HG03175 (cell line): ENCODE measurements around the gene FANCC.

ENCODE experiments used
- ATAC-seq: cut with Tn5 transposase; IDR thresholded peaks from one replicate; pipeline ENCODE4 v1.9.1; 2021; ENCODE audit warnings: mild to moderate bottlenecking, moderate library complexity; ENCODE audit not compliant: unreplicated experiment

FANCC gene

DNA sequence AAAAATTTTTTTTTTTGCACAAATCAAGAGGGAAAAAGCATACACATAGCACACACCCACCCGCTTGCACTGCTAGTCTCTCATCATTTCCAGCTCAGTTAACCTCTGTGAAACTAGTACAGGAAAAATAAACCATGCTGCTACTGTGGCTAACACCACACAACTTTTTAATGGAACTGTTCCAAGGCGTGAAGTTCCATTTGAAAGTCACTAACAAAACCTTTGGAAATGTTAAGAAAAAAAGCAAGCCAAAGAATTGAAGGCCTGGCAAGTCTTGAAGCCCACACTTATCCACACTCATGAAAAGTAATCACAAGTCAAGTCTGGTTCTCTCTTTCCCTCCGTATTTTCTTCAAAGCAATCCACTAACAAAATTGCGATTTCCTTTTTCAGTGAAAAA, 116.3 kb downstream of the FANCC start:
- no peak for ATAC-seq

- no peak for ATAC-seq
These were observed 119.7 kb downstream of the FANCC start for GRCh38 chr9:95197692-95198271.

- no peak for ATAC-seq
These were observed 124.0 kb downstream of the FANCC start for GRCh38 chr9:95193480-95193879.

GRCh38 chr9:95193067-95193466, 124.4 kb downstream of the FANCC start:
- ATAC-seq: no peak

DNA sequence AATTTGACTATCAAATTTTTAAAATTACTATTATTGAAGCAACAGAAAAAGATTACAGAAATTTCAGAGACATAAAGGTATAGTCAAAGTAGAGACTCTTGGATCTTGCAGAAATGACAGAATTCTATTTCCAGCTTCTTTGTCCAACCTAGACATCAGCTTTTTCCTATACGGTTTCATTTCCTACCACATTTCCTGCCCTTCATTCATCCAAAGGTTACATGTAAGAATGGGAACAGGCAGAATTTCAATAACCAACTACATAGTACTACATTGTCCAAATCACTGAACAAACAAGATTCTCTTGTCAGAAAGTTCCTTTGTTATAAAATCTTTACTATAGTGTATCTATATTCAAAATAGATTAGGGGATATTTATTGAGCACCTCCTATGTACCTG, 124.9 kb downstream of the FANCC start:
- no peak for ATAC-seq

- no peak for ATAC-seq
These were observed 127.1 kb downstream of the FANCC start for GRCh38 chr9:95190413-95190812.

GRCh38 chr9:95189251-95190098, 128.0 kb downstream of the FANCC start:
- ATAC-seq: no peak

GRCh38 chr9:95188459-95188858, 129.1 kb downstream of the FANCC start:
- ATAC-seq: no peak

DNA sequence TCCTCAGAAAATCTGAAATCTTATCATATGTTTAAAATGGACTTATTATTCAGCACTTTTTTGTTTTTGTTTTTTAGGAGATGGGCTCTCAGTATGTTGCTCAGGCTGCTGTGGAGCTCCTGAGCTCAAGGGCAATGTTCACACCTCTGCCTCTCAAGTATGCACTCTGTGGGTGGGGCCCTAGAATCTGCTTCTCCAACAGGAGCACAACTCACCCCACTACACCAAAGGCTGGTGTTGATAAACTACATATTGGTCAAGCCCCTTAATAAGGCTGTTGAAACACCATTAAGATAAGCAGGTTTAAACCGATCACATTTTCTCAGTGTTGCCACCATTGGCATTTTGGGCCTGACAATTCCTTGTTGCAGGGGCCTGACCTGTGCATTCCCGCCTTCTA, 131.6 kb downstream of the FANCC start:
- ATAC-seq: no peak

GRCh38 chr9:95182854-95183563, 134.5 kb downstream of the FANCC start:
- no peak for ATAC-seq

DNA sequence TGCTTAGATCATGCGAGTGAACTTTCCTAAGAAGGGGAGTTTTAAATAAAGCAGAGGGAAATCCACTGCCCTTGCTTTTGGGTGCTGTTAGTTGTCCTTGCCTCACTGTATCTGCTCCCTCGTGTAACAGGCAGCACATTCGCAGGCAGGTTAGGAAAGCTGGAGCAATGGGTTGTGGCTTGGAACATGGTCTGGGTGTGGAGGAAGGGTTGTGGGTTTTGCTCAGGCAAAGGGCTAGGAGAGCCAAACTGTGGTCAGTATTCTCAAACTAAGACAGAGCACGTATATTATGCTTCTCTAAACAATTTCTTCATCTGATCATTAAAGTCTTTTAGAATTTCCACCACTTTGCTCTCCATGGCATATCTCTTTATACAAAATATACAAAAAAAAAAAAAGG, 135.7 kb downstream of the FANCC start:
- ATAC-seq: no peak

- ATAC-seq: no peak
These were observed 136.2 kb downstream of the FANCC start for GRCh38 chr9:95181226-95181818.

DNA sequence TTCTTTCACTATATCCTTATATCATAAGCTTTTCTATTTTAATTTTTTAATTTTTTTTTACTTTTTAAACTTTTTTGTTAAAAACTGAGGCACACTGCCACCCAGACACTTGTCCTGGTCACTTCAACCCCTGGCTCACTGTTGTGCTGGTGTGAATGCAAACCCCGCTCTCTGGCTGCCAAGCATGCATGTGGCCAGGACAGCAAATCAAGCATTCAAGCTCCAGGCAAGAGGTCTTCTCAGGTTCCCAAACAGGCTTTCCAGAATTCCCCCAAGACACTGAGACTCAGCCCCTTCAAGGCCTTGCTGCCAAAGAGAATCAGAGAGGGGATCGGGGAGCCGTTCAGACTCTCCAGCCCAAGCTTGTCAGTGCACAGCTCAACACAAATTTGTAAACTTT, 139.9 kb downstream of the FANCC start:
- ATAC-seq: no peak

GRCh38 chr9:95176755-95177319, 140.7 kb downstream of the FANCC start:
- ATAC-seq: no peak

DNA sequence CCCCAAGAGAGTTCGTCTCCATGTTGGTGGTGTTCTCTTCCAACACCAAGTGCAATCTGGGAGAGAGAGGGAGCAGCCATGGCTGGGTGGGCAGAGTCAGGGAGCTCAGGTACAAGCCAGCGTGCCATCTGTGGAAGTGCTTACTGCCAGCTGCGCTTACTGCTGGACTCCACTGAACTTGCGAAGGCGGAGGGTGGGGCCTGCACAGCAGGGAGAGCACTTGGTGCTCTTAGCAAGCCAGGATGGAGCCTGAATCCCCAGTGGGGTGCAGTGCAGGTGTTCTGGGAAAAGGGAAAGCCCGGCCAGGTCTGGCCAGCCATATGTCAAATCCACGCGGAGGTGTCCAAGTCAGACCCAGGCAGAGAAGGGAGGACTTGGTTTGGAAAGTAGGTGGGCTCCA, 142.0 kb downstream of the FANCC start:
- ATAC-seq: no peak

- ATAC-seq: no peak
These were observed 143.5 kb downstream of the FANCC start for GRCh38 chr9:95174038-95174437.

DNA sequence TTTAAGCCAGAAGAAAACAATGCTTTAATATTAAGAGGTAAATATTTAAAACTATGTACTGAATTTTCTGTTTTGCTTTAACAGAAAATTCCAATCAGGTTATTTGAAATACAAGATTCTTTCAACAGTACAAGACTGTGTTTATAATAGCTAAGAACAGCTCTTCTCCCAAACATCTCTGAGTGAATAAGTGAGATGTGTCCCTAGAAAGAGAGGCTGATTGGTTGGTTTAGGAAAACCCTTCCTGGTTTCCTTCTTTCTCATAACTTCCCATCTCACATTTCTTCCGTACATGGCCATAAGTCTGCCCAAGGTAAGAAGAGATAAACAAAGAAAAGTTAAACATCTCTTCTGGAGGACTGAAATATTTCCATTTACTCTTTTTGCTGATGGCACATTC, 145.9 kb downstream of the FANCC start:
- ATAC-seq: no peak

DNA sequence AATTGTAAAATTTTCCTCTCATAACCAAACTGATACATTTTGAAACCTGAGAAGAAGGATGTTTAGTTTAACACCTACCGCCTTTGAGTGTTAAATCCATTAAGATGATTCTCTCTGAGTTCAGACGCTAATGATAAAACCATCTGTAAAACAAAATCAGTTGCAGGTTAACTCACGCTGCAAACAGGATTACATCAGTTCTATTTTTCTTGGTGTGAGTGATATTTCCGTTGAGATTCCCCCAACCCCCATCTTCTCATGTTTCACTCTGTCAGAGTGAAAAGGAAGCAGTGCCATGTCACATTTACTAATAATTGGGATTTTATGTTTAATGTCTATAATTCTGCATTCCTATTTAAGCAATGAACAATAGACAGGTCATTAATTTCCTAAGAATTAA, 146.5 kb downstream of the FANCC start:
- ATAC-seq: no peak

GRCh38 chr9:95167998-95168397, 149.5 kb downstream of the FANCC start:
- ATAC-seq: no peak

DNA sequence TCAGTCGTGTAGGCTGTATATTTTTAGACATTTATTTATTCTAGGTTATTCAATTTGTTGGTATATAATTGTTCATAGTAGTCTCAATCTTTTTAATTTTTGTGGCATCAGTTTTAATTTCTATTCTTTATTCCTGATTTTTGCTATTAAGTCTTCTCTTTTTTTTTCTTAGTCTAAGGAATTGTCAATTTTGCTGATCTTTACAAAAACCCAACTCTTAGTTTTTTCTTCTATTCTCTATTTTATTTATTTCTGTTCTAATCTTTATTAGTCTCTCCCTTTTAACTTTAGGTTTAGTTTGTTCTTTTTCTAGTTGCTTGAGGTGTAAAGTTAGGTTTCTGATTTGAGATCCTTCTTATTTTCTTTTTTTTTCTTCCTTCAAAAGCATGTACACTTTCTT, 152.5 kb downstream of the FANCC start:
- ATAC-seq: no peak

- no peak for ATAC-seq
These were observed 159.9 kb downstream of the FANCC start for GRCh38 chr9:95157481-95158151.
